Left renal cortex interstitium (tissue), 4 donors: Measurements from ENCODE around the gene LOC128125822.

ENCODE experiments used
- DNase-seq, 4 donors: peaks; one replicate each; pipeline ENCODE4 v3.0.0-alpha.2; 2013; ENCODE audit warnings: low read depth in 4 of 4, low spot score in 2 of 4, missing footprints in 1 of 4

LOC128125822 gene

DNA sequence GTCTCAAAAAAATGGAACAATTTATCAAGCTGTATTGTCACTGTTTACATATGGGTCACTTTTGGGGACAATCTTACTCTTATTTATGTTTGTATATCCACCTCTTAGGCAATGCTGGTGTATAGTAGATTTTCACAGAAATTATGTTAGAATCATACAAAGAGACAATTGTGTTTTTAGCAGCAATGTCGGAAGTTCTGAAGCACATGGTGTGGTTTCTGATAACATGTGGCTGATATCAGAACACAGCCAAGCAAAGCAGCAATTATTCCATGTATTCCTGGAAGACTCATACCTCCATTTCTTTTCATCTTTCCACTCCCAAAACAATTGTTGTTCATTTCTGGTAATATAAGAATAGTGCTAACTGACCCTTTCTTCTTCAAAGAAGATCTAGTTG lies 17.5 kb upstream of the LOC128125822 start:
- no peak for DNase-seq

DNA sequence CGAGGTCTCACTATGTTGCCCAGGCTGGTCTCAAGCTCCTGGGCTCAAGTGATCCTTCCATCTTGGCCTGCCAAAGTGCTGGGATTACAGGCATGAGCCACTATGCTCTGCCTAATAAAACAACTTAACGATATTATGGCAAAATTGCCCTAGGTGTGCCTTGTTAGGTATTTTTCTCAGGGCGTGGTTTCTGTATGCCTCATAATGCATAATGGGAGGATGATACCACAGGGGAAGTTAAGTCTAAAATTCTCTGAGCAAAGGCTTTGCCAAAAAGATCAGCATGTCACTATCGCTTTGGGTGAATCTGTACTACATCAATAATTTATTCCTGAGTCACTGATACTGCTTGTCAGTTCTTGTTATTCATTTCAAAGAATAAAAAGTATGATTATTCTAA lies 15.9 kb upstream of the LOC128125822 start:
- no peak for DNase-seq

DNA sequence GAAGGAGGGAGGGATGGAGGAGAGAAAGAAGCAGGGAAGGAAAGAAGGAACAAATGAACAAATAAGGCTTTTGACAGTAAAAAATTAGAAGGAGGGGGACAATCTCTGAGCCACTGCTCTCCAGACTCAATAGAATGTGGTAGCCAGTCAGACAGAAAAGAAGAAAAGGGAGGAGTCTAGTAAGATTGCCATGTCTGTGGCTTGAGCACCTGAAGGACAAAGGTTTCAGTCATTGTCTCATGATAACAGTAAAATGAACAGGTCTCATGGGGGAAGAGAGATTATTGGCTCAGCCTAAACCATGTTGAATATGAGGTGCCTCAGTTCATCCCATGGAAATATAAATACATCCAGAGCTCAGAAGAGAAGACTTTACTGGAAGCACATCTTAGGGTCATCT lies 14.0 kb upstream of the LOC128125822 start:
- no peak for DNase-seq

DNA sequence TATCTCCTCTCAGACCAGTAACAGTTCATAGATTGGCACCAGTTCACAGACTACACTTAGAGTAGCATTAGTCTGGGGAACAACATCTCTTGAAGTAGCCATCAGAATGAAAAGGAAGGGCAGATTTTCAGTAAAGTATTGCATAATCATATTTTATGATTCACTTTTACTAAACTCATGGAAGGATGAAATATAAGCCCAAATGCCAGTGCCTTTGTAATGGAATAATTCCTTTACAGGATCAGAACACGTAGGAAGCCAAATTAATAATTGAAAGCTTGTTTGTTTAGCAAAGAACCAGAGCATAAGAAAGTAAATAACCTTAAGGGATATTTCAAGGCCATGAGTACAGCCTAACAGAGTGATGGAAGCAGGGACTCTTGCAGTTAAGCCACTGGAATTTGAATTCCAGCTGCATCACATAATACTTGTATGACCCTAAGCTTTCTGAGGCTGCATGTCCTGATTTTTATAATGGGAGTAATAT lies 11.4 kb upstream of the LOC128125822 start:
- DNase-seq, result no peak

DNA sequence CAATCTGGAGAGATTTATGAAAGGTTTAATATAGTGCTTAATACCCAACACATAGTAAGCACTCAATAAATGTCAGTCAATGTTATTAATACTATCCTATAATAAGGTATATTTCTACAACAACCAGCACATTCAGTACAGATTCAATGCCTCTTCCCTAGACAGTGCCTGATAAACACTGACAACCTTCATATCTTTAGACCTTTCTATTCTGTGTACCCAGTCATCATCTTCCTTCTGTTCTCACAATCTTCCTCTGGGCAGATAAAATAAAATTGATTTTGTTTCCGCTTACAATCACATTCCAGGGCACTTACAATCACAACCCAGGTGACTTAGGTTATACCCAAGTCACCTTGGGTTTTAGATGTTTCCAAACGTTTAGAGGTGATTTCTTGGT lies 11.0 kb upstream of the LOC128125822 start:
- no peak for DNase-seq

DNA sequence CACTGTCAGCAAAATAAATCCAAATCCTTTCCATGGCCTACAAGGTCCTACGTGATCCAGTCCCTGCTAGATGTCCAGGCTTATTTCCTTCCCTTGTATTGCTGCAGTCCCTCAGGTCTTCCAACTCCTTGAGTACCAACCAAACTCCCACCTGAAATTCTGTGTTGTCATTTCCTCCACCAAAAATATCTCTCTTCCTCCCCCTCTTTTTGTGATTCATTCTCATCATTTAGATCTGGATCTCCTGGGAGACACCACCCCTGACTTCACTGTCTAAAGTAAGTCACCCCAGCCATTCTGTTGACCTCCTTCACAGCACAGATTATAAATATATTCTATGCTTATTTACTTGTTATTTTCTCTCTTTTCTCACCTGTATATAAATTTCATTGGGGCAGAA lies 9.0 kb upstream of the LOC128125822 start:
- DNase-seq, result no peak

DNA sequence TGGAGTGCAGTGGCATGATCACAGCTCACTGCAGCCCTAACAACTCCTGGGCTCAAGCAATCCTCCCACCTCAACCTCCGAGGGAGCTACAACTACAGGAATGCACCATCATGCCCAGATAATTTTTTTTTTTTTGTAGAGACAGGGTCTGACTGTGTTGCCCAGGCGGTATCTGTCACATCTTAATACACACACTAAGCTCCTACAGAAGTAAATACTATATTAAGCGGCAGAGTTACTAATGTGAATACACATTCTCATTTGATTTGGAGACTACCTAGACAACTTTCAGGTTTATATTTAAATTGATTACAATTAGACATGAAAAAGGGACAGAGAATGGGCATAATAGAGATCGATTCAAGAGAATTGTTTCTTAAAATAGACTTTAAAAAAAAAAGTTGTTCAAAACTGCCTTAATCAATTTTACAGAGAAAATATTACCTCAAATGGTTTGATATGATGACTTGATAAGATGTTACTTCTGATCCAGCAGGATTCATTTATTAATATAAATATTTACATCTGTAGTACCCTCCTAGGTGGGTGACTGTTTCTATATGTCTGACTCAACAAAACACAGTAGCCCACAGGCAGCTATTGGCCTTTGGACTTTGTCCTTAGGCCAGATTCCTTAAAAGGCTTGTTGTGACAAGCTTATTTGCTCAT lies 7.1 kb upstream of the LOC128125822 start:
- no peak for DNase-seq

DNA sequence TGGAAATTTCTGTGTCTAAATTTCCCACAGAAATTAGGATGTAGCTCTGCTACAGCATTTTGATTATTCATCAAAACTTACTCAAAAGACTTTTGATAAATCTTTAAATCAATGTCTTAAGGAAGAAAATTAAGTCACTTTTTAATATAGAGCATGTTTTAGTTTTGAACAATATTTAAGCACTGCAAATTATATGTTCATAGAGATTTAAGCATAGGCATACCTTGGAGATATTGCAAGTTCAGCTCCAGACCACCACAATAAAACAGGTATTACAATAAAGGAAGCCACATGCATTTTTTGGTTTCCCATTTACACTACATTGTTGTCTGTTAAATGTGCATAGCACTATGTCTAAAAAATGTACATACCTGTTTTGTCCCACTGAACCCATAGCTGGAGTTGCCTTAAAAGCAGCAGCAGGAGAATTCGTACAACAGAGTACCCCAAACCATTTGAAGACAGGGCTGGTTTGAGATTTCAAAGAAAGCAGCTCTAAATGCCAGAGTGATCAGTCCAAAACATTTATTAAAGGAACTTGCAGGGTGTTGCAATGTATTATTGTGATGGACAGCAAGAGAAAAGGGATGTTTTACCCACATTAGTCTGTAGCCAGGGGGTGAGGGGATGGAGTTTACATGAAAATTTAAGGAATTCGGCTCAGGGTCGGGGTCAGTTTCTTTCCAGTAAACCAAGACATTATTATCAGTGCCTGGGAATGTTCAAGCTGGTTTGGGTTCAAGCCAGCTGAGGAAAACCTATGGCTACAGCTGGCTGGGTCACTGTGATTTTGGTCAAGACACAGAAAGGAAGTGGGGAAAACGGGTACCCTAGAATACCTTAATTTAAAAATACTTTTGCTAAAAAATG lies 6.3 kb upstream of the LOC128125822 start:
- DNase-seq, result no peak

DNA sequence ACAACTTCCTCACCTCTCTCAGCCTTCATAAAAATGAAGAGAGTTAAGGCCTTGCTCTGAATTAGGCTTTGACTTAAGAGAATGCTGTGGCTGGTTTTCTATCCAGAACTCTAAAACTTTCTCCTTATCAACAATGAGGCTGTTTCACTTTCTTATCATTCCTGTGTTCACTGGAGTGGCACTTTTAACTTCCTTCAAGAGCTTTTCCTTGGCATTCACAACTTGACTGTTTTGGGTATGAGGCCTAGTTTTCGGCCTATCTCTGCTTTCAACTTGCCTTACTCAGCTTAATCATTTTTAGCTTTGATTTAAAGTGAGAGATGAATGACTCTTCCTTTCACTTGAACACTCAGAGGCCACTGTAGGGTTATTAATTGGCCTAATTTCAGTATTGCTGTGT lies 4.3 kb upstream of the LOC128125822 start:
- DNase-seq, result no peak

DNA sequence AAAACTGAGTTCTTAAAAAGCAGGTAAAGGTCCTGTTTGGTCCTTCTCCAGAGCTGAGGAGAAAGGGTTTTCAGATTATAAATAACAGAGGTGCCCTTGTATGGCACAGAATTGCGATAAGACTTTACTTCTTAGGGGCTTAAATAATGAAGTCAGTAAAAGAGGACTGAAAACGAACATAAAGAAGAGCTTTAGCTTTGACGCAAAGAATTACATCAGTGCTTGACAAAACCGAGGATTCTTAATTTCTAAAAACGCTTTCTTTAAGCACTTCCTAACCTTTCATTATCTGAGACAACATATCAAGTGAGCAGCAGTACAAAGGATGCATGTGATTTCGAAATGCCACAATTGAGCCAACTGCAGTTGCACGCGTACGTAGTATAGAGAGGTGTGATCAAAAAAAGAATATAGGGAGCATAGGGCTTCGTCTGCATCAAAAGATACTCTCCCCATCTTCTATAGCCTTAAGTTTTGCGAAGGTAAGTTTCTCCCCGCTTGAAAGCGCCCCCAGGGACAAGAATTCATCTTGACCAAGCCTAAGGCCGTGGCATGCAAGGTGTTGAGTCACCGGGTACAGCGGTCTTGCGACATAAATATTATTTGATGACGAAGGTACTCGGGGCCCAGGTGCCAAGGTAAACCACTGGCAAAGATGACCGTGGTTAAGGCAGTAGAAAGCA lies 778 bp upstream of the LOC128125822 start:
- peak; percentile 26 to 45 (median 30) for DNase-seq

DNA sequence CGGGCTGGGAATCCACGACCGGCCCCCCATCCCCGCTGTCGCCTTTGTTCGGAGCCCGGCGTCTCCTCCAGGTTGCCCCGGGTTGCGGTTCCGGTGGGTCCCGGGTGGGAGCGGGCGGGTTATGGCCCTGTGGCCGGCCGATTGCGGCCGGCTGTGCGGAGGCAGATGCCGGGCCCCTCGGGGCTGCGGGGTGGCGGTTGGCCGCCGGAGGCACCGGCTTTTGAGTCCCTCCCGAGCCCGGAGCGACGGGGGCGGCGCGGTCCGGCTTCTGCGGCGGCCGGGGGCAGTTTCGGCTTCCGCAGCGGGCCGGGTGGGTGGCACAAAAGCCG lies 431 bp downstream of the LOC128125822 start:
- peak in 1 of 4 donors; percentile 28 for DNase-seq

DNA sequence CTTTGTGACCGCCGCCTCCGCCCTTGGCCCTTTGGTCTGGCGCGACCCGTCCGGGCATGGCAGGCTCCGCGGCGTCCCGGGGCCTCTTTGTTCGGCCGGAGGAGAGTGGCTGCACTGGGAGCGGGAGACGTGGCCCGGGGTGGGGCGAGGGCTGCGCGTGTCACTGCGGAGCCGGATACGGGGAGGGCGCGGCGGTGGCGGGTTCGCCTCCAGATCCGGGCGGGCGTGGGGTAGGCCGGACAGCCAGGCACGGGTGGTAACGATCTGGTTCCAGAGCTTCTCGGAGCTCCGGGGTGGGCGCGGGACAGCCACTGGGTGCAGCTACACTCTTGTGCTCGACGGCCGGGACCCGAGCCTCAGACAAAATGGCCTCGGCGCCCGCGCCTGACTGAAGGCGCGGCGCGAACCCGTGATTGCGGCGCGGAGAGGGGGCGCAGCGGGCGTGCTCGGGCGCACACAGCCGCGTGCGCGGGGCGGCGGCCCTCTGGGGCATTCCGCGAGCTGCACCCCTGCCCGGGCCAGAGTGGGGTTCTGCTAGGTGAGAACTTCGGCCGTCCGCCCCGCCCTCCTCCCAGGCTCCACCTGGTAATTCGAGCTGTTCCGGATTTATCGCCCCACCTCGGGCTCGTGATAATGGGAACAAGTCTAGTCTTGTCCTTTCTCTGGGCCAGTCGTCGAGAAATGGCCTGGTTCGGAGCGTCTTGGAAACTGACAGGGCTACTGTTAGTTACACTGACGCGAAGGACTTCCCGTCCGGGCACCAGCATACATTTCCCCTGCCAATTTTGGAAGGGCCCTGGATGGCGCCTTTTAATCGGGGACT lies 1.0 kb downstream of the LOC128125822 start:
- peak; percentile 66 to 83 (median 72) for DNase-seq

DNA sequence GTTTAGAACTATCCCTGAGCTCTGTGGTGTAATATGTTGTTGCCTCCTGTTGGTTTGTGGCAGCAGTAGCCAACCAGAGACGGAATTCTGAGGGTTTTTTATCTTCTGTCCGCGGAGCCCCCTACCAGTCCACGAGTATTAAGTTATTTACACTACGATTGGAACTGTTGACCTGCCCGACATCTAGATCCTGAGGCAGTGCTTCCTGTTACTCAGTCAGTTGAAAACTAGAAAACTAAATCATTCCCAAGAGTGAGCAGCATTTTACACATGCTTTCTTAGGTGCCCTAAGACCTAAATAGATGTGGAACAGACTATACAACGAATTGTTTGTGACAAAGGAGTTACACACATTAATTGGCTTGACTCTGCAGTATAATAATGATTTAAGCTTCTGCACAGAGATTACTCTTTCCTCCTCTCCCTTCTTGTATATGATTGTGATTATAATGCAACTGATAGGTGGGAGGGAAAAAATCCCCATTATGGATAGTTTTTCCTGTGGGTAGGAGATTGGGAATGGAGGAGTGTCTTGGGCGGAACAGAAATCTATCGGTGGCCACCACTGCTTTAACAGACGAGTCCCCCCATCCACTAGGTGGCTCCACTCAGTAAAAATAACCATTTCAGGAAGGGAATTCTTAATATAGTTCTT lies 1.7 kb downstream of the LOC128125822 start:
- peak in 2 of 4 donors; percentile 14 to 28 for DNase-seq

DNA sequence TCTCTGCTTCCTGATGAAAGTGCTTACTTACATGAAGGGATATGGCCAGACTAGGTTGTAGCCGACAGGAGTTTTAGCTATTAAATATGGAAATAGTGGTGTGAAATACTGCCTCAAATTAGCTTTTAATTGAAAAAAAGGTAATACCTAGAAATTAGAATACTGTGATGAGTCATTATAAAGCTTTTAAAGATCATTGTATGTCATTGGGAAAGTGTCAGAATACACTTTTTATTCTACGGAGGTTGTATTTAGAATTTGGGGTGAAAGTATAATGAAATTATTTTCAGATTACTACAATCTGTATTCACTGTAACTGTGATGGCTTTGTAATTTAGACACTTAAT lies 2.2 kb downstream of the LOC128125822 start:
- DNase-seq, result no peak

DNA sequence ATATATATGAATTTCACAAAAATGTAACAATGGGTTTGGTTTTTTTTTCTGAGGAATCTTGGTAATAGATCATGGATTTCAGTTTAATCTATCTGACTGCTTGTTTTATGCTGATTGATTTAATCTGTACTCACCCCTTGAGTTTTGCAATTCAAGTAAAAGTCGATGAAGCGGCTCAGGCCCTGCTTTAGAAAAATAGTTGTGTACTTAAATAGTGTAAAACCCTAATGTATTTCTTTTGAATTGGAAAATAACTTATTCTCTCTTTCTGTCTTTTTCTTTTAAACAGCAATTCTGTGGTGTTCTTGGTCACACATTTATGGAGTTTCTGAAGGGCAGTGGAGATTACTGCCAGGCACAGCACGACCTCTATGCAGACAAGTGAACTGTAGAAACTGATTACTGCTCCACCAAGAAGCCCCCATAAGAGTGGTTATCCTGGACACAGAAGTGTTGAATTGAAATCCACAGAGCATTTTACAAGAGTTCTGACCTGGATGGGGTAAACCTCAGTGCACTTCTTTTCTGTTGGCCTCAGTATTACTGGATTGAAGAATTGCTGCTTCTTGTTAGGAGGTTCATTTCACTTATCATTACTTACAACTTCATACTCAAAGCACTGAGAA lies 4.0 kb downstream of the LOC128125822 start:
- DNase-seq, result no peak

DNA sequence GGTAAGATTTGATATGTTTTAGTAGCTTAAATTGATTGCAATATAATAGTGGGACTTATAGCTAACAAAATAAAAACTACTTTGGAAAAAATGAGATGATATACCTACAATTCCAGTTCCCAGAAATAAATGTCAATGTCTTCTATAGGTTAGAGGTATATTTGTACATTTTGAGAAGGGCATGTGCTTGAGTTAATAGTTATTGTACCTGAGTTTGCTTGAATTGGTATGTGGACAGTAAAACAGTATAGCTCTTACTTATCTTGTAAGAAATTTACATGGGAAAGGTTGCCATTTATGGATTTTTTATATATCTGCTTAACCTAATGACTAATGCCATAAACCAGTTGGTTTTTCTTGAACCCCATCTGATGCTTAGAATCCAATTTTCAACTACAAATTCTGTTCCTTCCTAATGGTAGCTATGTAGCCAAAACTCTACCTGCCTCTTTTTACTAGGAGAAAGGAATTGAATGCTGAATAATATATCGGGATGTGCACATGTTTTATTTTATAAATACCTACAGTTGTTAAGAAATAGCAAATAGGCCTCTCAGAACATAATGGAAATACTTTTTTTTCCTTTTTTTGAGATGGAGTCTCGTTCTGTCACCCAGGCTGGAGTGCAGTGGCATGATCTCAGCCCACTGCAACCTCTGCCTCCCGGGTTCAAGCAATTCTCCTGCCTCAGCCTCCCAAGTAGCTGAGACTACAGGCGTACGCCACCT lies 4.9 kb downstream of the LOC128125822 start:
- no peak for DNase-seq

DNA sequence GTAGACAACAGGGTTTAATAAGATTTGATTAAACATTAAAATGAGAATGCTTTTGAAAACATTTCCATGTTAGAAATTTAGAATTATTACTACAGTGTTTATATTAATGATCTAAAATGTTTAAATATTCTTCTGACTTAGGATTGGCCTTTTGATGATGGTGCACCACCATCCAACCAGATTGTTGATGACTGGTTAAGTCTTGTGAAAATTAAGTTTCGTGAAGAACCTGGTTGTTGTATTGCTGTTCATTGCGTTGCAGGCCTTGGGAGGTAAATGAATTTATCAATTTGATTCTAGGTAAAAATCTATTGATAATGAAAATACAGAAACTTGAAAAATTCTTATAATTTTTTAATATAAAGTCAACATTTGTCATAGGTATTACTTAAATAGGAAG lies 6.5 kb downstream of the LOC128125822 start:
- DNase-seq, result no peak

DNA sequence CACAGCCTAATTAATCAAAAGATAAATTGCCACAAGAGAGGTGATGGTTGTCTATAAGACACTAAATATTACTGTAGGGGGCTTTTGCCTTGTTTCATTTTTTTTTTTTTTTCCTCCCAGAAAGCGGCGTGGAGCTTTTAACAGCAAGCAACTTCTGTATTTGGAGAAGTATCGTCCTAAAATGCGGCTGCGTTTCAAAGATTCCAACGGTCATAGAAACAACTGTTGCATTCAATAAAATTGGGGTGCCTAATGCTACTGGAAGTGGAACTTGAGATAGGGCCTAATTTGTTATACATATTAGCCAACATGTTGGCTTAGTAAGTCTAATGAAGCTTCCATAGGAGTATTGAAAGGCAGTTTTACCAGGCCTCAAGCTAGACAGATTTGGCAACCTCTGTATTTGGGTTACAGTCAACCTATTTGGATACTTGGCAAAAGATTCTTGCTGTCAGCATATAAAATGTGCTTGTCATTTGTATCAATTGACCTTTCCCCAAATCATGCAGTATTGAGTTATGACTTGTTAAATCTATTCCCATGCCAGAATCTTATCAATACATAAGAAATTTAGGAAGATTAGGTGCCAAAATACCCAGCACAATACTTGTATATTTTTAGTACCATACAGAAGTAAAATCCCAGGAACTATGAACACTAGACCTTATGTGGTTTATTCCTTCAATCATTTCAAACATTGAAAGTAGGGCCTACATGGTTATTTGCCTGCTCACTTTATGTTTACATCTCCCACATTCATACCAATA lies 7.8 kb downstream of the LOC128125822 start:
- DNase-seq, result no peak

DNA sequence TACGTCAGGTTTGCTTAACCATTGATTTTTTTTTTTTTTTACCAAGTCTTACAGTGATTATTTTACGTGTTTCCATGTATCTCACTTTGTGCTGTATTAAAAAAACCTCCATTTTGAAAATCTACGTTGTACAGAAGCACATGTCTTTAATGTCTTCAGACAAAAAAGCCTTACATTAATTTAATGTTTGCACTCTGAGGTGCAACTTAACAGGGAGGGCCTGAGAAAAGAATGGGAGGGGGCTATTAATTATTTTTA lies 8.4 kb downstream of the LOC128125822 start:
- DNase-seq, result no peak
